Neural cell (in vitro differentiated cells): Measurements from ENCODE around the gene CPB2.

Source experiments
- CTCF ChIP-seq: fragments of 450-650 bp; IDR thresholded peaks from 2 replicates; pipeline ENCODE4 v1.5.1; 2014; ENCODE audit warnings: antibody characterized with exemption, mild to moderate bottlenecking, moderate library complexity; ENCODE audit not compliant: poor library complexity, severe bottlenecking
- EP300 ChIP-seq: fragments of 450-650 bp; conservative IDR thresholded peaks from 2 replicates; pipeline ENCODE4 v1.6.1; 2014; ENCODE audit warnings: antibody characterized with exemption, mild to moderate bottlenecking, moderate library complexity; ENCODE audit not compliant: poor library complexity, severe bottlenecking
- MXI1 ChIP-seq: fragments of 450-650 bp; conservative IDR thresholded peaks from 2 replicates; pipeline ENCODE4 v1.6.1; 2014; ENCODE audit warnings: antibody characterized with exemption, mild to moderate bottlenecking; ENCODE audit not compliant: poor library complexity, severe bottlenecking
- POLR2AphosphoS5 ChIP-seq: IDR thresholded peaks from 2 replicates; pipeline ENCODE4 v1.6.1; 2012
- RAD21 ChIP-seq: fragments of 450-650 bp; conservative IDR thresholded peaks from 2 replicates; pipeline ENCODE4 v1.6.1; 2014; ENCODE audit warnings: antibody characterized with exemption, mild to moderate bottlenecking, moderate library complexity

- TF ChIP-seq EP300 (no peak), CTCF (no peak), RAD21 (no peak), MXI1 (no peak), POLR2AphosphoS5 (no peak)
These were observed 45.4 kb downstream of the CPB2 start for GRCh38 chr13:46059405-46059804.
